ENCODE data around the gene BRD3. TPM values are rescaled to one million over a fixed set of nuclear protein-coding genes. Genes with fewer than 3 reads are reported as not detected.
A peak's percentile ranks its signal among the peaks of the same experiment; 100 is the strongest.

The BRD3 gene
- total RNA-seq, 1 donor from 2014 or later: 128 TPM

GRCh38 chr9:133986774-133987445 is 80.9 kb downstream of the BRD3 start:
- H3K4me1 Mint-ChIP-seq (ENCODE audit: low read depth, unreplicated experiment): peaks cover 48% of the 10 kb centered on the region
- peaks cover 28% of the 10 kb centered on the region for H3K9me3 Mint-ChIP-seq (ENCODE audit: unreplicated experiment)
- no peak for TF ChIP-seq CTCF (IDR thresholded peaks at IDR 0.05; ENCODE audit: partially characterized antibody, unreplicated experiment)
- peak overlapping the region; percentile 94 for H3K27ac Mint-ChIP-seq (ENCODE audit: unreplicated experiment)
- H3K36me3 Mint-ChIP-seq (ENCODE audit: unreplicated experiment): no peaks in the 10 kb centered on the region
- peak overlapping the region; percentile 81 for H3K4me3 Mint-ChIP-seq (ENCODE audit: unreplicated experiment)
- H3K27me3 Mint-ChIP-seq (ENCODE audit: unreplicated experiment): peaks cover 14% of the 10 kb centered on the region
- no peak for DNase-seq

- no peak for TF ChIP-seq CTCF (IDR thresholded peaks at IDR 0.05; ENCODE audit: partially characterized antibody, unreplicated experiment)
- Mint-ChIP-seq H3K36me3 (ENCODE audit: unreplicated experiment) (no peaks in the 10 kb centered on the region), H3K27me3 (ENCODE audit: unreplicated experiment) (peaks cover 15% of the 10 kb centered on the region), H3K4me3 (ENCODE audit: unreplicated experiment) (peak overlapping the region; percentile 67), H3K9me3 (ENCODE audit: unreplicated experiment) (peaks cover 30% of the 10 kb centered on the region), H3K27ac (ENCODE audit: unreplicated experiment) (peak overlapping the region; percentile 9), H3K4me1 (ENCODE audit: low read depth, unreplicated experiment) (peaks cover 53% of the 10 kb centered on the region)
- no peak for DNase-seq
Measured at GRCh38 chr9:133986061-133986460, 81.8 kb downstream of the BRD3 start.

GRCh38 chr9:133982971-133983720 is 84.7 kb downstream of the BRD3 start:
- Mint-ChIP-seq H3K4me3 (ENCODE audit: unreplicated experiment) (peak overlapping the region; percentile 79), H3K27me3 (ENCODE audit: unreplicated experiment) (peaks cover 18% of the 10 kb centered on the region), H3K27ac (ENCODE audit: unreplicated experiment) (peak overlapping the region; percentile 95), H3K4me1 (ENCODE audit: low read depth, unreplicated experiment) (peaks cover 62% of the 10 kb centered on the region), H3K36me3 (ENCODE audit: unreplicated experiment) (no peaks in the 10 kb centered on the region), H3K9me3 (ENCODE audit: unreplicated experiment) (peaks cover 25% of the 10 kb centered on the region)
- no peak for TF ChIP-seq CTCF (IDR thresholded peaks at IDR 0.05; ENCODE audit: partially characterized antibody, unreplicated experiment)
- DNase-seq: peak; percentile 69

- H3K4me1 Mint-ChIP-seq (ENCODE audit: low read depth, unreplicated experiment): peaks cover 62% of the 10 kb centered on the region
- peak overlapping the region; percentile 95 for H3K27ac Mint-ChIP-seq (ENCODE audit: unreplicated experiment)
- peaks cover 24% of the 10 kb centered on the region for H3K27me3 Mint-ChIP-seq (ENCODE audit: unreplicated experiment)
- H3K9me3 Mint-ChIP-seq (ENCODE audit: unreplicated experiment): peaks cover 27% of the 10 kb centered on the region
- DNase-seq: peak; percentile 63
- no peak for TF ChIP-seq CTCF (IDR thresholded peaks at IDR 0.05; ENCODE audit: partially characterized antibody, unreplicated experiment)
- H3K4me3 Mint-ChIP-seq (ENCODE audit: unreplicated experiment): peak overlapping the region; percentile 49
- H3K36me3 Mint-ChIP-seq (ENCODE audit: unreplicated experiment): no peaks in the 10 kb centered on the region
Measured at GRCh38 chr9:133981958-133982681, 85.7 kb downstream of the BRD3 start.

Measured in glutamatergic neuron (in vitro differentiated cells).